SK-N-SH treated with all-trans-retinoic acid at 6 μM for 48 hours (cell line): ENCODE measurements around the gene DSN1.

Experiments
- ARNTL ChIP-seq: fragments of 450-650 bp; formaldehyde crosslinking; IDR thresholded peaks from 2 replicates; pipeline ENCODE4 v1.5.0; 2020; ENCODE audit warnings: low read depth, mild to moderate bottlenecking, moderate library complexity, borderline replicate concordance
- ESRRG ChIP-seq: fragments of 250-450 bp; sonication (Bioruptor Pico); IDR thresholded peaks from 2 replicates; pipeline ENCODE4 v1.6.1; 2021; ENCODE audit warnings: mild to moderate bottlenecking
- GLIS3 ChIP-seq: fragments of 250-450 bp; sonication (Bioruptor Pico); IDR thresholded peaks from 2 replicates; pipeline ENCODE4 v1.5.0; 2020; ENCODE audit warnings: mild to moderate bottlenecking, moderate library complexity
- ISL1 ChIP-seq: fragments of 250-450 bp; sonication (Bioruptor Pico); IDR thresholded peaks from 2 replicates; pipeline ENCODE4 v2.1.2; 2022; ENCODE audit warnings: mild to moderate bottlenecking, moderate library complexity
- PPARA ChIP-seq: fragments of 250-450 bp; sonication (Bioruptor Pico); IDR thresholded peaks from 2 replicates; pipeline ENCODE4 v1.5.0; 2020; ENCODE audit warnings: mild to moderate bottlenecking, borderline replicate concordance
- RARB ChIP-seq: fragments of 250-450 bp; sonication (Bioruptor Pico); IDR thresholded peaks from 2 replicates; pipeline ENCODE4 v1.8.0; 2021; ENCODE audit warnings: mild to moderate bottlenecking, moderate library complexity
- TCF4 ChIP-seq: fragments of 250-450 bp; sonication (Bioruptor Pico); IDR thresholded peaks from 2 replicates; pipeline ENCODE4 v1.8.0; 2021; ENCODE audit warnings: mild to moderate bottlenecking, moderate library complexity, borderline replicate concordance
- ZC3H10 ChIP-seq: fragments of 250-450 bp; sonication (Bioruptor Pico); IDR thresholded peaks from 2 replicates; pipeline ENCODE4 v1.5.1; 2021; ENCODE audit warnings: mild to moderate bottlenecking, moderate library complexity
- ZFP3 ChIP-seq: fragments of 250-450 bp; sonication (Bioruptor Pico); IDR thresholded peaks from 2 replicates; pipeline ENCODE4 v1.5.0; 2020; ENCODE audit warnings: mild to moderate bottlenecking, moderate library complexity
- ZFP30 ChIP-seq: fragments of 450-650 bp; formaldehyde crosslinking; IDR thresholded peaks from 2 replicates; pipeline ENCODE4 v1.5.0; 2022; ENCODE audit warnings: mild to moderate bottlenecking, moderate library complexity
- TF ChIP-seq, protein P1 (sequence below): fragments of 250-450 bp; sonication (Bioruptor Pico); IDR thresholded peaks from 2 replicates; pipeline ENCODE4 v1.5.1; 2021; ENCODE audit warnings: mild to moderate bottlenecking, moderate library complexity
- TF ChIP-seq, protein P2 (sequence below): fragments of 250-450 bp; sonication (Bioruptor Pico); IDR thresholded peaks from 2 replicates; pipeline ENCODE4 v1.8.0; 2020; ENCODE audit warnings: mild to moderate bottlenecking, moderate library complexity, borderline replicate concordance
- TF ChIP-seq, protein P3 (sequence below): fragments of 250-450 bp; sonication (Bioruptor Pico); IDR thresholded peaks from 2 replicates; pipeline ENCODE4 v1.5.1; 2020; ENCODE audit warnings: low read depth, mild to moderate bottlenecking, moderate library complexity

GRCh38 chr20:36818861-36819260 is 45.3 kb upstream of the DSN1 start:
- no peak for TF ChIP-seq GLIS3 (CRISPR knock-in tag)
- no peak for TF ChIP-seq TCF4 (CRISPR knock-in tag)
- TF ChIP-seq, protein P1, sequence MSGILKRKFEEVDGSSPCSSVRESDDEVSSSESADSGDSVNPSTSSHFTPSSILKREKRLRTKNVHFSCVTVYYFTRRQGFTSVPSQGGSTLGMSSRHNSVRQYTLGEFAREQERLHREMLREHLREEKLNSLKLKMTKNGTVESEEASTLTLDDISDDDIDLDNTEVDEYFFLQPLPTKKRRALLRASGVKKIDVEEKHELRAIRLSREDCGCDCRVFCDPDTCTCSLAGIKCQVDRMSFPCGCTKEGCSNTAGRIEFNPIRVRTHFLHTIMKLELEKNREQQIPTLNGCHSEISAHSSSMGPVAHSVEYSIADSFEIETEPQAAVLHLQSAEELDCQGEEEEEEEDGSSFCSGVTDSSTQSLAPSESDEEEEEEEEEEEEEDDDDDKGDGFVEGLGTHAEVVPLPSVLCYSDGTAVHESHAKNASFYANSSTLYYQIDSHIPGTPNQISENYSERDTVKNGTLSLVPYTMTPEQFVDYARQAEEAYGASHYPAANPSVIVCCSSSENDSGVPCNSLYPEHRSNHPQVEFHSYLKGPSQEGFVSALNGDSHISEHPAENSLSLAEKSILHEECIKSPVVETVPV (CRISPR knock-in tag): no peak
- no peak for TF ChIP-seq ZC3H10 (CRISPR knock-in tag)
- TF ChIP-seq, protein P2, sequence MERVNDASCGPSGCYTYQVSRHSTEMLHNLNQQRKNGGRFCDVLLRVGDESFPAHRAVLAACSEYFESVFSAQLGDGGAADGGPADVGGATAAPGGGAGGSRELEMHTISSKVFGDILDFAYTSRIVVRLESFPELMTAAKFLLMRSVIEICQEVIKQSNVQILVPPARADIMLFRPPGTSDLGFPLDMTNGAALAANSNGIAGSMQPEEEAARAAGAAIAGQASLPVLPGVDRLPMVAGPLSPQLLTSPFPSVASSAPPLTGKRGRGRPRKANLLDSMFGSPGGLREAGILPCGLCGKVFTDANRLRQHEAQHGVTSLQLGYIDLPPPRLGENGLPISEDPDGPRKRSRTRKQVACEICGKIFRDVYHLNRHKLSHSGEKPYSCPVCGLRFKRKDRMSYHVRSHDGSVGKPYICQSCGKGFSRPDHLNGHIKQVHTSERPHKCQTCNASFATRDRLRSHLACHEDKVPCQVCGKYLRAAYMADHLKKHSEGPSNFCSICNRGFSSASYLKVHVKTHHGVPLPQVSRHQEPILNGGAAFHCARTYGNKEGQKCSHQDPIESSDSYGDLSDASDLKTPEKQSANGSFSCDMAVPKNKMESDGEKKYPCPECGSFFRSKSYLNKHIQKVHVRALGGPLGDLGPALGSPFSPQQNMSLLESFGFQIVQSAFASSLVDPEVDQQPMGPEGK (CRISPR knock-in tag): no peak
- TF ChIP-seq ZFP3 (CRISPR knock-in tag): no peak
- no peak for TF ChIP-seq ZFP30
- TF ChIP-seq, protein P3, sequence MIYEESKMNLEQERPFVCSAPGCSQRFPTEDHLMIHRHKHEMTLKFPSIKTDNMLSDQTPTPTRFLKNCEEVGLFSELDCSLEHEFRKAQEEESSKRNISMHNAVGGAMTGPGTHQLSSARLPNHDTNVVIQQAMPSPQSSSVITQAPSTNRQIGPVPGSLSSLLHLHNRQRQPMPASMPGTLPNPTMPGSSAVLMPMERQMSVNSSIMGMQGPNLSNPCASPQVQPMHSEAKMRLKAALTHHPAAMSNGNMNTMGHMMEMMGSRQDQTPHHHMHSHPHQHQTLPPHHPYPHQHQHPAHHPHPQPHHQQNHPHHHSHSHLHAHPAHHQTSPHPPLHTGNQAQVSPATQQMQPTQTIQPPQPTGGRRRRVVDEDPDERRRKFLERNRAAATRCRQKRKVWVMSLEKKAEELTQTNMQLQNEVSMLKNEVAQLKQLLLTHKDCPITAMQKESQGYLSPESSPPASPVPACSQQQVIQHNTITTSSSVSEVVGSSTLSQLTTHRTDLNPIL (CRISPR knock-in tag): no peak
- no peak for TF ChIP-seq RARB
- TF ChIP-seq ISL1 (CRISPR knock-in tag): no peak
- no peak for TF ChIP-seq ESRRG (CRISPR knock-in tag)
- no peak for TF ChIP-seq ARNTL (CRISPR knock-in tag)
- no peak for TF ChIP-seq PPARA (CRISPR knock-in tag)
